SK-N-SH treated with all-trans-retinoic acid at 6 μM for 48 hours (cell line): Measurements from ENCODE around the gene WDR49.

Experiments
- ATAC-seq: fragments of 200-7000 bp; cut with Tn5 transposase; 3 replicates; pipeline ENCODE4 v1.9.1; 2020; ENCODE audit warnings: mild to moderate bottlenecking, moderate library complexity
- ARNTL ChIP-seq: fragments of 450-650 bp; formaldehyde crosslinking; IDR thresholded peaks from 2 replicates; pipeline ENCODE4 v1.5.0; 2020; ENCODE audit warnings: low read depth, mild to moderate bottlenecking, moderate library complexity, borderline replicate concordance
- CREB5 ChIP-seq: fragments of 250-450 bp; sonication (Bioruptor Pico); IDR thresholded peaks from 2 replicates; pipeline ENCODE4 v1.5.1; 2020; ENCODE audit warnings: low read depth, mild to moderate bottlenecking, moderate library complexity
- CSDC2 ChIP-seq: fragments of 250-450 bp; sonication (Bioruptor Pico); IDR thresholded peaks from 2 replicates; pipeline ENCODE4 v1.5.0; 2020; ENCODE audit warnings: mild to moderate bottlenecking, moderate library complexity
- ESRRG ChIP-seq: fragments of 250-450 bp; sonication (Bioruptor Pico); IDR thresholded peaks from 2 replicates; pipeline ENCODE4 v1.6.1; 2021; ENCODE audit warnings: mild to moderate bottlenecking
- GLIS3 ChIP-seq: fragments of 250-450 bp; sonication (Bioruptor Pico); IDR thresholded peaks from 2 replicates; pipeline ENCODE4 v1.5.0; 2020; ENCODE audit warnings: mild to moderate bottlenecking, moderate library complexity
- ISL1 ChIP-seq: fragments of 250-450 bp; sonication (Bioruptor Pico); IDR thresholded peaks from 2 replicates; pipeline ENCODE4 v2.1.2; 2022; ENCODE audit warnings: mild to moderate bottlenecking, moderate library complexity
- OSR1 ChIP-seq: fragments of 250-450 bp; sonication (Bioruptor Pico); IDR thresholded peaks from 2 replicates; pipeline ENCODE4 v1.8.0; 2022; ENCODE audit warnings: moderate library complexity, mild to moderate bottlenecking, inconsistent platforms
- RARB ChIP-seq: fragments of 250-450 bp; sonication (Bioruptor Pico); IDR thresholded peaks from 2 replicates; pipeline ENCODE4 v1.8.0; 2021; ENCODE audit warnings: mild to moderate bottlenecking, moderate library complexity
- SNAI2 ChIP-seq: fragments of 250-450 bp; sonication (Bioruptor Pico); IDR thresholded peaks from 2 replicates; pipeline ENCODE4 v1.5.0; 2020; ENCODE audit warnings: mild to moderate bottlenecking, moderate library complexity
- TCF4 ChIP-seq: fragments of 250-450 bp; sonication (Bioruptor Pico); IDR thresholded peaks from 2 replicates; pipeline ENCODE4 v1.8.0; 2021; ENCODE audit warnings: mild to moderate bottlenecking, moderate library complexity, borderline replicate concordance
- TOX ChIP-seq: fragments of 250-450 bp; sonication (Bioruptor Pico); IDR thresholded peaks from 2 replicates; pipeline ENCODE4 v1.8.0; 2021; ENCODE audit warnings: mild to moderate bottlenecking, moderate library complexity, borderline replicate concordance
- ZC3H10 ChIP-seq: fragments of 250-450 bp; sonication (Bioruptor Pico); IDR thresholded peaks from 2 replicates; pipeline ENCODE4 v1.5.1; 2021; ENCODE audit warnings: mild to moderate bottlenecking, moderate library complexity
- ZFP3 ChIP-seq: fragments of 250-450 bp; sonication (Bioruptor Pico); IDR thresholded peaks from 2 replicates; pipeline ENCODE4 v1.5.0; 2020; ENCODE audit warnings: mild to moderate bottlenecking, moderate library complexity
- ZFP30 ChIP-seq: fragments of 450-650 bp; formaldehyde crosslinking; IDR thresholded peaks from 2 replicates; pipeline ENCODE4 v1.5.0; 2022; ENCODE audit warnings: mild to moderate bottlenecking, moderate library complexity
- ZNF70 ChIP-seq: fragments of 450-650 bp; formaldehyde crosslinking; IDR thresholded peaks from 2 replicates; pipeline ENCODE4 v1.5.0; 2020; ENCODE audit warnings: mild to moderate bottlenecking, moderate library complexity
- ZNF8 ChIP-seq: fragments of 450-650 bp; formaldehyde crosslinking; IDR thresholded peaks from 2 replicates; pipeline ENCODE4 v1.5.0; 2020; ENCODE audit warnings: mild to moderate bottlenecking, moderate library complexity
- TF ChIP-seq, protein P1 (sequence below): fragments of 250-450 bp; sonication (Bioruptor Pico); IDR thresholded peaks from 2 replicates; pipeline ENCODE4 v1.5.1; 2021; ENCODE audit warnings: mild to moderate bottlenecking, moderate library complexity
- TF ChIP-seq, protein P2 (sequence below): fragments of 250-450 bp; sonication (Bioruptor Pico); IDR thresholded peaks from 2 replicates; pipeline ENCODE4 v1.8.0; 2020; ENCODE audit warnings: mild to moderate bottlenecking, moderate library complexity, borderline replicate concordance
- TF ChIP-seq, protein P3 (sequence below): fragments of 250-450 bp; sonication (Bioruptor Pico); IDR thresholded peaks from 2 replicates; pipeline ENCODE4 v1.5.0; 2020; ENCODE audit warnings: mild to moderate bottlenecking, moderate library complexity
- TF ChIP-seq, protein P4 (sequence below): fragments of 250-450 bp; sonication (Bioruptor Pico); IDR thresholded peaks from 2 replicates; pipeline ENCODE4 v1.8.0; 2021; ENCODE audit warnings: low read depth, mild to moderate bottlenecking, moderate library complexity, borderline replicate concordance

WDR49 gene

DNA sequence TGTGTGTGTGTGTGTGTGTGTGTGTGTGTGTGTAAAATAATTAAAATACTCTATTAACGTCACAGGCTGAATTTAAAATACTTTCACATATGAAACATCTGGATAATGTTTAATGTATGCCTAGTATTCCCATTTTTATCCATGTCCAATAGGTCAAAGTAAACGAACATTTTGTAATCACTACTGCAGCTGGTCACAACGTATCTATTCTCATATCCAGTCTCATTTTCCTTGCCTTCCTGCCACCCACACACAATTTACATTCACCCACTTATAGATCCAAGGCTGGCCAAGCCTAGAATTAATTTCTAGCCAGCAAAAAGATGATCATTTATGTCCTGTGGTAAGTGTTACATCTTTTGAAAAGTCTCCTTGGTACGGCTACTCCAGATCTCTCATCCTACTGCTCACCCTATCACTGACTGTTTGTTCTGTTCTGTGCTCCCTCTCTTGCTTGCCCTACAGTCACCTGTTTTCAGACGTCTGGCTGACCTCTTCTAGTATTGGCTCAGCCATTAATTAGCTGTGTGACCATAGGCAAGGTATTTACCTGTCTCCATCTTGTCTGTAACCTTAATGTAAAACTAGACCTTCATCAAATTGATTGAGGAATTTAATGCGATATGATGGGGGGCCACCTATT is 197.5 kb downstream of the WDR49 start:
- no peak for ATAC-seq
- TF ChIP-seq ZFP3 (CRISPR knock-in tag) (no peak), ARNTL (CRISPR knock-in tag) (no peak), CSDC2 (CRISPR knock-in tag) (no peak), ZC3H10 (no peak), ESRRG (CRISPR knock-in tag) (no peak)
- TF ChIP-seq, protein P1, sequence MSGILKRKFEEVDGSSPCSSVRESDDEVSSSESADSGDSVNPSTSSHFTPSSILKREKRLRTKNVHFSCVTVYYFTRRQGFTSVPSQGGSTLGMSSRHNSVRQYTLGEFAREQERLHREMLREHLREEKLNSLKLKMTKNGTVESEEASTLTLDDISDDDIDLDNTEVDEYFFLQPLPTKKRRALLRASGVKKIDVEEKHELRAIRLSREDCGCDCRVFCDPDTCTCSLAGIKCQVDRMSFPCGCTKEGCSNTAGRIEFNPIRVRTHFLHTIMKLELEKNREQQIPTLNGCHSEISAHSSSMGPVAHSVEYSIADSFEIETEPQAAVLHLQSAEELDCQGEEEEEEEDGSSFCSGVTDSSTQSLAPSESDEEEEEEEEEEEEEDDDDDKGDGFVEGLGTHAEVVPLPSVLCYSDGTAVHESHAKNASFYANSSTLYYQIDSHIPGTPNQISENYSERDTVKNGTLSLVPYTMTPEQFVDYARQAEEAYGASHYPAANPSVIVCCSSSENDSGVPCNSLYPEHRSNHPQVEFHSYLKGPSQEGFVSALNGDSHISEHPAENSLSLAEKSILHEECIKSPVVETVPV (CRISPR knock-in tag), result no peak

DNA sequence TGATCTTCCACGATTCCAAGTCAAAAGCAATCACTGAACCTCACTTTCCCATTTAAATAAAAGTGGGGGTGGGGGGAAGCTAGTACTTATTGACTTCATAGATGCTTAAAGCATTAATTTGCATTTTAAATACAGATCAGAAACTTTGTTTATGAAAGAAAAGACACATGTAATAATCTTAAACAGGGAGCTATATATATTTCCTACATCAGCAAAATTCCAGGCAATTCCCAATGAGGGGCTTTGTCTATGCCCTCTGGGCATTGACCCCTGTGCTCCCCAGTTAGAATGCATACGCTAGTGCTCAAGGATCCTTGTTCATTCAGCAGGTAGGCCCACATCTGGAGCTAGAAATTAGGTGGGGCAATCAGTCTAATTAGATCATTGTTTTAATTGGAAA is 199.9 kb downstream of the WDR49 start:
- TF ChIP-seq, protein P2, sequence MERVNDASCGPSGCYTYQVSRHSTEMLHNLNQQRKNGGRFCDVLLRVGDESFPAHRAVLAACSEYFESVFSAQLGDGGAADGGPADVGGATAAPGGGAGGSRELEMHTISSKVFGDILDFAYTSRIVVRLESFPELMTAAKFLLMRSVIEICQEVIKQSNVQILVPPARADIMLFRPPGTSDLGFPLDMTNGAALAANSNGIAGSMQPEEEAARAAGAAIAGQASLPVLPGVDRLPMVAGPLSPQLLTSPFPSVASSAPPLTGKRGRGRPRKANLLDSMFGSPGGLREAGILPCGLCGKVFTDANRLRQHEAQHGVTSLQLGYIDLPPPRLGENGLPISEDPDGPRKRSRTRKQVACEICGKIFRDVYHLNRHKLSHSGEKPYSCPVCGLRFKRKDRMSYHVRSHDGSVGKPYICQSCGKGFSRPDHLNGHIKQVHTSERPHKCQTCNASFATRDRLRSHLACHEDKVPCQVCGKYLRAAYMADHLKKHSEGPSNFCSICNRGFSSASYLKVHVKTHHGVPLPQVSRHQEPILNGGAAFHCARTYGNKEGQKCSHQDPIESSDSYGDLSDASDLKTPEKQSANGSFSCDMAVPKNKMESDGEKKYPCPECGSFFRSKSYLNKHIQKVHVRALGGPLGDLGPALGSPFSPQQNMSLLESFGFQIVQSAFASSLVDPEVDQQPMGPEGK (CRISPR knock-in tag), result no peak
- TF ChIP-seq TOX (CRISPR knock-in tag) (no peak), ISL1 (CRISPR knock-in tag) (no peak), CSDC2 (CRISPR knock-in tag) (no peak), OSR1 (no peak), ZNF70 (CRISPR knock-in tag) (no peak), GLIS3 (CRISPR knock-in tag) (no peak)
- TF ChIP-seq, protein P3, sequence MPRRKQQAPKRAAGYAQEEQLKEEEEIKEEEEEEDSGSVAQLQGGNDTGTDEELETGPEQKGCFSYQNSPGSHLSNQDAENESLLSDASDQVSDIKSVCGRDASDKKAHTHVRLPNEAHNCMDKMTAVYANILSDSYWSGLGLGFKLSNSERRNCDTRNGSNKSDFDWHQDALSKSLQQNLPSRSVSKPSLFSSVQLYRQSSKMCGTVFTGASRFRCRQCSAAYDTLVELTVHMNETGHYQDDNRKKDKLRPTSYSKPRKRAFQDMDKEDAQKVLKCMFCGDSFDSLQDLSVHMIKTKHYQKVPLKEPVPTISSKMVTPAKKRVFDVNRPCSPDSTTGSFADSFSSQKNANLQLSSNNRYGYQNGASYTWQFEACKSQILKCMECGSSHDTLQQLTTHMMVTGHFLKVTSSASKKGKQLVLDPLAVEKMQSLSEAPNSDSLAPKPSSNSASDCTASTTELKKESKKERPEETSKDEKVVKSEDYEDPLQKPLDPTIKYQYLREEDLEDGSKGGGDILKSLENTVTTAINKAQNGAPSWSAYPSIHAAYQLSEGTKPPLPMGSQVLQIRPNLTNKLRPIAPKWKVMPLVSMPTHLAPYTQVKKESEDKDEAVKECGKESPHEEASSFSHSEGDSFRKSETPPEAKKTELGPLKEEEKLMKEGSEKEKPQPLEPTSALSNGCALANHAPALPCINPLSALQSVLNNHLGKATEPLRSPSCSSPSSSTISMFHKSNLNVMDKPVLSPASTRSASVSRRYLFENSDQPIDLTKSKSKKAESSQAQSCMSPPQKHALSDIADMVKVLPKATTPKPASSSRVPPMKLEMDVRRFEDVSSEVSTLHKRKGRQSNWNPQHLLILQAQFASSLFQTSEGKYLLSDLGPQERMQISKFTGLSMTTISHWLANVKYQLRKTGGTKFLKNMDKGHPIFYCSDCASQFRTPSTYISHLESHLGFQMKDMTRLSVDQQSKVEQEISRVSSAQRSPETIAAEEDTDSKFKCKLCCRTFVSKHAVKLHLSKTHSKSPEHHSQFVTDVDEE (CRISPR knock-in tag), result no peak

GRCh38 chr3:167451282-167451681 is 202.5 kb downstream of the WDR49 start:
- TF ChIP-seq RARB (CRISPR knock-in tag), result no peak
- TF ChIP-seq TCF4 (CRISPR knock-in tag), result no peak
- no peak for TF ChIP-seq OSR1
- TF ChIP-seq ZNF8 (CRISPR knock-in tag), result no peak
- no peak for TF ChIP-seq CSDC2 (CRISPR knock-in tag)
- TF ChIP-seq SNAI2 (CRISPR knock-in tag), result no peak
- ATAC-seq, result no peak

More for the DNA sequence above, 199.9 kb downstream of the WDR49 start:
- no peak for ATAC-seq

GRCh38 chr3:167450675-167451074 is 203.1 kb downstream of the WDR49 start:
- no peak for TF ChIP-seq ZC3H10
- no peak for ATAC-seq

- no peak for ATAC-seq
- TF ChIP-seq ARNTL (CRISPR knock-in tag) (no peak), TCF4 (CRISPR knock-in tag) (no peak), RARB (CRISPR knock-in tag) (no peak), ZC3H10 (no peak), CREB5 (CRISPR knock-in tag) (no peak), ZFP3 (CRISPR knock-in tag) (no peak), ZFP30 (no peak), SNAI2 (CRISPR knock-in tag) (no peak), GLIS3 (CRISPR knock-in tag) (no peak)
- TF ChIP-seq, protein P2 (CRISPR knock-in tag), result no peak
- TF ChIP-seq, protein P3 (CRISPR knock-in tag), result no peak
- TF ChIP-seq, protein P4, sequence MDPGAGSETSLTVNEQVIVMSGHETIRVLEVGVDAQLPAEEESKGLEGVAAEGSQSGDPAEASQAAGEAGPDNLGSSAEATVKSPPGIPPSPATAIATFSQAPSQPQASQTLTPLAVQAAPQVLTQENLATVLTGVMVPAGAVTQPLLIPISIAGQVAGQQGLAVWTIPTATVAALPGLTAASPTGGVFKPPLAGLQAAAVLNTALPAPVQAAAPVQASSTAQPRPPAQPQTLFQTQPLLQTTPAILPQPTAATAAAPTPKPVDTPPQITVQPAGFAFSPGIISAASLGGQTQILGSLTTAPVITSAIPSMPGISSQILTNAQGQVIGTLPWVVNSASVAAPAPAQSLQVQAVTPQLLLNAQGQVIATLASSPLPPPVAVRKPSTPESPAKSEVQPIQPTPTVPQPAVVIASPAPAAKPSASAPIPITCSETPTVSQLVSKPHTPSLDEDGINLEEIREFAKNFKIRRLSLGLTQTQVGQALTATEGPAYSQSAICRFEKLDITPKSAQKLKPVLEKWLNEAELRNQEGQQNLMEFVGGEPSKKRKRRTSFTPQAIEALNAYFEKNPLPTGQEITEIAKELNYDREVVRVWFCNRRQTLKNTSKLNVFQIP (CRISPR knock-in tag), result no peak
These were observed 203.5 kb downstream of the WDR49 start for GRCh38 chr3:167450195-167450594.
